Anterior cingulate cortex (tissue), 58 donors: Measurements from ENCODE around the gene ABCC3.
"Not testable (repeated sequence)": the region's sequence is repeated elsewhere in the genome, so short reads cannot be mapped to it uniquely, and the experiment has no call there.

Experiments
- DNase-seq, 58 donors: peaks; one replicate each; lab custom pipeline; 2025; lab: John Stamatoyannopoulos, UW

The ABCC3 gene

DNA sequence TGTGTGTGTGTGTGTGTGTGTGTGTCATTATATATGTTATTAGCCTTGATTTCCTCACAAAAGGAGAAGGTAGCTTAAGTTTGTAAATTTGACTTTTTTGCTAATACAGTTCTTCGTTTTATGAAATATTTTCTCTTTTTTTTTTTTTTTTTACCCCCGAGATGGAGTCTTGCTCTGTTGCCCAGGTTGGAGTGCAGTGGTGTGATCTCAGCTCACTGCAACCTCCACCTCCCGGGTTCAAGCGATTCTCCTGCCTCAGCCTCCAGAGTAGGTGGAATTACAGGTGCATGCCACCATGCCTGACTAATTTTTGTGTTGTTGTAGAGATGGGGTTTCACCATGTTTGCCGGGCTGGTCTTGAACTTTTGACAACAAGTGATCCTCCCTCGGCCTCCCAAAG is 89.9 kb downstream of the ABCC3 start:
- DNase-seq: not testable (repeated sequence)

DNA sequence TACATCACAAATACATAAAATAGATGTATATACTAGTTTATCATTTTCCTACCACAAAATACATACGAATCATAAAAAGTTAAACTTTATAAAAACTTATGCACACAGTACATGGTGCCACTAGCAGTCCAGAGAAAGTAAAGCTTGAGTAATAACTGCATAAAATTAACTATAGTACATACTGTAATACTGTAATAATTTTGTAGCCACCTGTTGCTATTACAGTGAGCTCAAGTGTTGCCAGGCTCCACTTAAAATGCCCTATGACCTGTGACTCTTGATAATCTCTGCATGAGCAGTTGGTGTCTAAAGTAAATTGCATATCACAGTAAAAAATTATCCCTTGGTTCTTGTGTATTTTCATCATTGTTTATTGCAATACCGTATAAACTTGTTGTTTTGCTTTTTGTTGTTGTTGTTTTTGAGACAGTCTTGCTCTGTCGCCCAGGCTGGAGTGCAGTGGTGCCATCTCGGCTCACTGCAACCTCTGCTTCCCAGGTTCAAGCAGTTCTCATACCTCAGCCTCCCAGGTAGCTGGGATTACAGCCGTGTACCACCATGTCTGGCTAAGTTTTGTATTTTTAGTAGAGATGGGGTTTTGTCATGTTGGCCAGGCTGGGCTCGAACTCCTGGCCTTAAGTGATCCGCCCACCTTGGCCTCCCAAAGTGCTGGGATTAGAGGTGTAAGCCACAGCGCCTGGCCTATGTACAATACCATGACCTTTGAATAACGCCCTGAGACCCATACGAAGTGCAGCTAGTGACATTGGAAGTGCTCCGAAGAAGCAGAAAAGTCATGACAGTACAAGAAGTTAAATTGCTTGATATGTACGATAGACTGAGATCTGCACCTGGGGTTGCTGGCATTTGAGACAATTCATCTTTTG is 91.3 kb downstream of the ABCC3 start:
- no peak for DNase-seq

DNA sequence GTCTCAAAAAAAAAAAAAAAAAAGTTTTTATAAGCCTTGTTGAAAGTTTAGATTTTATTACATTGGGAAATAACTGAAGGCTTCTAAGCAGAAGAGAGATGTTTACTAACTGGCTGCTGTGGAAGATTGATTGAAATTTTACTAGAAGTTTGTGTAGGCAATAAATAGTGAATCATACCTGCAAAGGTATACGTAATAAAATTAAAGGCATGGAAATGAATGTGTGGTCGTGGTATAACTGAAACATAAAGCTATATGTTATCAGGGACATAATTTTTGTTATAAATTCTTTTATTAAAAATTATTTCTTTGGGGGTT is 93.4 kb downstream of the ABCC3 start:
- no peak for DNase-seq

DNA sequence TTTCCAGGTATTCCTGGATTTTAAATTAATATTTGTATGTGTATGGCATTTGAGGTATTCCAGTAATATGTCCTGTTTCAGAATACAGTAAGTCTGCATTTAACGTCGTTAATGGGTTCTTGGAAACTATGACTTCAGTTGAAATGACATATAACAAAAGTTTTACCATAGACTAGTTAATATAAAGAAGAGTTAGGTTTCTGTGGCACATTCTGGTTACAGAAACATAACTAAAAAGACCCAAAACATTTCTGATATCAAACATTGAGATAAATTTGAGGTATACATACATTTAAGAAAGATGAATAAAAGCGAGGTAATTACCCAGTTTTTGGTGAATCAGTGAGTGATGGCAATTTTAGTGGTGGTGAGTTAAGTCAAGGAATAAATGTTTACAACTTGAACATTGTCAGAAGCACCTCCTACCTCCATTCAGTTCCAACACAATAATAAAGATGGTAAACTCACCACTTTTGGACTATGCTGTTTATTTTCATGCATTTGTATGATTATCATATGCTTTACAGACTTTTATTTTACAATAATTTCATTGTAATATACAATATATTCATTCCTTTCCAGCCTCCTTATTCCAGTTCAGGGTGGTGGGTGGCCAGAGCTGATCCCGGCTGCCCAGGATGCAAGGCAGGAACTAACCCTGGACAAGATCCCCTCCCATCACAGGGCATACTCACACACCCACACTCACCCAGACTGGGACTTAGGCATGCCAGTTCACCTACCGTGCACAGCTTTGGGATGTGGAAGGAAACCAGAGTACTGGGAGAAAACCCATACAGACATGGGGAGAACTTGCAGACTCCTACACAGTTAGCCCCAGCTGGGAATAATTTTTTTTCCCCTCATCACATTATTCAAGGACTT is 94.4 kb downstream of the ABCC3 start:
- DNase-seq: no peak

DNA sequence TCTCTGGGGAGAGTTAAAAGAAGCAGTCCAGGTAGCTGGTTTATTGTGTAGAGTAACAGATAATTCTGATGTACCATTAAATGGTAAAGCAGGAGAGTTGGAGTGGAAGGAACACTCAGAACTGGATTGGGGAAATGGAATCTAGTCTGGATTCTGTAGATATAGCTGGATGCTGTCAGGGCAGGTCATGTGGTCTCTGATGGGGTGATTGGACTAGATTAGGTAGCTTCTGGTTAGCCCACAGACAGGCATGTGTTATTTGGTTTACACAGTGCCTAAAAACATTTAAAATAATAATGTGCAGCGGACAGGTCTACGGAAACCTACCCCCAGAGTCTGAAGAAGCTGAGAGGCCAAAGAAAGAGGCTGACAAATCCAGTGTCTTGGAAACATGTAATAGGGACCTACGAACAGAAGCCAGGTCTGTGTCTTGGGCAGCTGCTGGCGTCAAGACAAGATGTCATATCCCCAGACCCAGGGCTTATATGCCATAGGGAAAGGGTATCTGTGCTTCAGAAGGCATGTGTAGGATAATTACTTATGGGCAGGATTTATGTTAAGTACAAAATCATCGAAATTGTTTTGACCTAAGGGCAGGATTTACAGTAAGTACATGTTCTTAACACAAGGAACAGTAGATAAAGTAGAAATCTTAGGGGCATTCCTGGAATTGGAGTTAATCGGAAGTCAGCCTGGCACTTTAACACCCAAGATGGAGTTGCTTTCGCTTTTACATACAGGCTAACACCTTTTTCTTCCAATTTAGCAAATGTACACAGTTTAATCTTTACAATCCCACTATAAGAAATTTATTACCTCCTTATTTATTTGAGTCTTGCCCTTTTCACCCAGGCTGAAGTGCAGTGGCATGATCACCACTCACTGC is 97.1 kb downstream of the ABCC3 start:
- no peak for DNase-seq

DNA sequence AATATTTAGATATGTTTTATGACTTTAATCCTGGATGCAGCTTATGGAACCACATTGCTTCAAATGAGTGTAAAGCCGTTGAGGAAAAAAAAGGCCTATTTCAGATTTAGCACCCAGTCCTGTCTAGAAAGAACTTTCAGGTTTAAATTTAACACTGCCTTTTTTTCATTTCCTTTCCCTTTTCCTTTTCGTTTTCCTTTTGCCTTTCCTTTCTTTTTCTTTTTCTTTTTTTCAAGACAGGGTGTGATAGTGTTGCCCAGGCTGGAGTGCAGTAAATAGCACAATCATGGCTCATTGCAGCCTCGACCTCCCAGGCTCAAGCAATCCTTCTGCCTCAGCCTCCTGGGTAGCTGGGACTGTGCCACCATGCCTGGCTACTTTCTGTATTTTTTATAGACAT is 100.6 kb downstream of the ABCC3 start:
- no peak for DNase-seq

DNA sequence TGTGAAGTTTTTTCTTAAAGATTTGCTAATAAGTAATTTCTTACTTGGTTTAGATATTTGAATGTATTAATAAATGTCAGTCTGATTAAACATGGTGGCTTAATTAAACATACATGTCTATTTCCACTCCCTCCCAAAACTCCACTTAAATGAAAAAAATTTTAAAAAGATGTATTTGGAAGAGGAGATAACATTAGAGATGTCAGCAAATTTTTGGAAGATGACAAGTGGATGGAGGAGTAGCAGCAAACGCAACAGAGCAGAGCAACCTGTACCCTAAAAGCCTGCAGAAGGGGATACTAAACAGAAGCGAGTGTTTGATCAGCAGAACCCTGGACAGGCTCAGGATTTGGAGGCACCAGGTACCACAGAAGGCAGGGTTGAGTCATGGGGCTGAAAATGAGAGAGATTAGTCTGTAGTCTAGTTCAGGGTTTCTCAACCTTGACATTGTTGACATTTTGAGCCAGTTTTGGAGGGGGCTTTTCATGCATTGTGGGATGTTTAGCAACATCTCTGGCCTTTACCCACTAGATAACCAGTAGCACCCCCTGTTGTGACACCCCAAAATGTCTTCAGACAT is 102.5 kb downstream of the ABCC3 start:
- DNase-seq: no peak

DNA sequence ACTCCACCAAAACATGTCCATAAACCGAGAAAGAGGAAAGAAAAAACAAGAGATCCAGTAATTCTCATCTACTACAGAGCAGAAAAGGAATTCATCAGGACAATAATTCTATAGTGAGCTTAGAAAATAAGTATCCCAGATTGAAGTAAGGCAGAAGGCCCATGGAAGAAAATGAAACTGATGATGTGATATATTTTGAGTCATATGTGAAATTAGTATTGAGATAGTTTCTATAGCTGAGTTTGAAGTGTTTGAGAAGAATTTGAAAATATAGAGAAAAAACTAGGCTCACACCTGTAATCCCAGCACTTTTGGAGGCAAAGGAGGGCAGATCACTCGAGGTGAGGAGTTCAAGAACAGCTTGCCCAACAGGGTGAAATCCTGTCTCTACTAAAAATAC is 104.4 kb downstream of the ABCC3 start:
- DNase-seq: no peak
